ENCODE measurements around the gene DIAPH2. TPM values are rescaled to one million over a fixed set of nuclear protein-coding genes. Genes with fewer than 3 reads are reported as not detected.

The DIAPH2 gene
- total RNA-seq: 17.1 and 24.8 TPM in 2 replicates

GRCh38 chrX:96684339-96685209 lies at the start of gene DIAPH2:
TSS of gene DIAPH2 (plus strand) at chrX:96684842.

DNA sequence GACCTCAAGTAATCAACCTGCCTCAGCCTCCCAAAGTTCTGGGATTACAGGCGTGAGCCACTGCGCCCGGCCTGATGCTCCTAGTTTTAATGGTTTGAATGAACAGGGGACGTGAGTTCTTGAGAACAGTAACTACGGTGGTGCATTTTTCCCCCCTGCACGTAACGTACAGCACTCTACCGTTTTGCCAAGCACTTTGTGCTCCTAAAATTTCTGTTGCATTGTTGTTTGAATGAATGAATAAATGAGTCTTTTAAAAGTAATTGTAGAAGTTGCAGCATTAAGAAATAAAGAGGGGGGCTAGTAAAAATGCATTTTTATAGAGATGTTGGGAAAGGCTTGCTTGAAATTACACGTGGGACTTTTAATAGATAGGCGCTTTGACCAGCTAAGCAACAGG lies 199.0 kb downstream of the DIAPH2 start, which contains the start of gene RPA4:
Gene RPA4, plus strand, starts transcription at position 301 of the 400 bp plus-strand sequence. CDS start 403 bp downstream, outside the sequence.

Small RNAs within 50 kb of the gene (small RNA-seq; reads per million reads assigned to genes)
- gene RF00017 (ENCODE audit: low replicate concordance): not detected
- gene RF00019 (ENCODE audit: low replicate concordance): not detected
- gene RN7SL74P (ENCODE audit: low replicate concordance): not detected

Other genes starting within 250 kb of the DIAPH2 start
- 0.66 and 1.9 TPM in 2 replicates for gene RPA4, start 199.1 kb downstream of the DIAPH2 start, total RNA-seq

All from placental pericyte (primary cell).